Nephron (organoid): ENCODE results near the gene L3MBTL1.

Experiments
- H3K27ac Mint-ChIP-seq, 3 experiments: 2 replicates each; pipeline ENCODE4 v1.8.0; 2020; ENCODE audit warnings: mixed read lengths in 3 of 3, mild to moderate bottlenecking in 2 of 3, moderate library complexity in 1 of 3
- H3K27me3 Mint-ChIP-seq: 2 replicates; pipeline ENCODE4 v1.8.0; 2021; ENCODE audit warnings: low read depth, mild to moderate bottlenecking, moderate library complexity, mixed read lengths
- H3K36me3 Mint-ChIP-seq: 2 replicates; pipeline ENCODE4 v1.8.0; 2020; ENCODE audit warnings: low read depth, mixed read lengths
- H3K4me1 Mint-ChIP-seq: 2 replicates; pipeline ENCODE4 v1.8.0; 2020; ENCODE audit warnings: mixed read lengths
- H3K4me3 Mint-ChIP-seq, 3 experiments: 2 replicates each; pipeline ENCODE4 v1.8.0; 2020; ENCODE audit warnings: mild to moderate bottlenecking in 3 of 3, mixed read lengths in 3 of 3, moderate library complexity in 2 of 3
- H3K9me3 Mint-ChIP-seq: 2 replicates; pipeline ENCODE4 v1.8.0; 2020; ENCODE audit warnings: mixed read lengths
- CTCF ChIP-seq, 3 experiments: fragments of 200-600 bp; sonication (generic); IDR thresholded peaks; one replicate each; pipeline ENCODE4 v1.5.0; 2021; ENCODE audit warnings: antibody characterized with exemption in 3 of 3; ENCODE audit not compliant: unreplicated experiment in 3 of 3

L3MBTL1 gene

GRCh38 chr20:43590392-43591303, 83.2 kb downstream of the L3MBTL1 start, which contains the start of gene IFT52:
Gene IFT52 (plus strand): TSS chr20:43590937. CDS start chr20:43594699, 3,762 bp downstream.
- peak within 1 kb of the TSS; percentile 99 to 100 (median 100) for H3K27ac Mint-ChIP-seq
- H3K9me3 Mint-ChIP-seq, result no peaks in the 10 kb centered on the region
- peaks cover 17% of the 10 kb centered on the region for H3K4me1 Mint-ChIP-seq
- TF ChIP-seq CTCF (IDR thresholded peaks at IDR 0.05; ENCODE audit: unreplicated experiment in 3 of 3), result no peak
- no peaks in the 10 kb centered on the region for H3K27me3 Mint-ChIP-seq
- peak within 1 kb of the TSS; percentile 94 to 98 (median 97) for H3K4me3 Mint-ChIP-seq
- peaks cover 16% of the 10 kb centered on the region for H3K36me3 Mint-ChIP-seq
